B cell (primary cell): Measurements from ENCODE around the gene HMOX2. TPM values are rescaled to one million over a fixed set of nuclear protein-coding genes. Genes with fewer than 3 reads are reported as not detected.

Experiments
- ATAC-seq: fragments of 200-7000 bp; cut with Tn5 transposase; one replicate; pipeline ENCODE4 v1.10.0; 2021; ENCODE audit warnings: low read depth, mild to moderate bottlenecking, moderate number of reproducible peaks, moderate library complexity
- CTCF ChIA-PET: fragments of 350-600 bp; sonication (Branson Sonifier 250); formaldehyde crosslinking; loops from one replicate; lab custom pipeline; 2021; ENCODE audit warnings: antibody characterized with exemption, inconsistent platforms; lab: Charles Lee
- POLR2A ChIA-PET: fragments of 350-600 bp; sonication (Branson Sonifier 250); formaldehyde crosslinking; loops from one replicate; lab custom pipeline; 2021; ENCODE audit warnings: antibody characterized with exemption; lab: Charles Lee
- DNase-seq: peaks from one replicate; pipeline ENCODE4 v3.0.0; 2013
- H2AFZ ChIP-seq: 2 replicates; pipeline ENCODE4 v1.6.1; 2012; ENCODE audit warnings: mild to moderate bottlenecking, low read depth, low read length; ENCODE audit not compliant: insufficient read depth, poor library complexity, severe bottlenecking
- H3K27ac ChIP-seq, 2 donors: 1 replicate in 1 of 2; 2 replicates in 1 of 2; pipeline ENCODE4 v1.5.1; 2012 to 2013; ENCODE audit warnings: low read length in 2 of 2, mild to moderate bottlenecking in 2 of 2, moderate library complexity in 1 of 2
- H3K27me3 ChIP-seq, 4 experiments: fragments of 200-600 bp in 1 of 4; sonication (generic) in 1 of 4; replicated peaks in 1 of 4; 1 replicate in 2 of 4; 2 replicates in 2 of 4; pipeline versions ENCODE4 v1.6.1 to v1.7.0; 2013 to 2016; ENCODE audit warnings: low read length in 3 of 4, mild to moderate bottlenecking in 2 of 4, mixed read lengths in 1 of 4, moderate library complexity in 1 of 4; ENCODE audit not compliant: insufficient read depth in 4 of 4, control insufficient read depth in 3 of 4; ENCODE audit errors: control extremely low read depth in 1 of 4
- H3K36me3 ChIP-seq, 2 experiments: replicated peaks in 1 of 2; 1 replicate in 1 of 2; 2 replicates in 1 of 2; pipeline versions ENCODE4 v1.6.1 to v1.7.1; 2013; ENCODE audit warnings: low read length in 1 of 2; ENCODE audit not compliant: insufficient read depth in 2 of 2, control insufficient read depth in 1 of 2; ENCODE audit errors: control extremely low read depth in 1 of 2, extremely low read depth in 1 of 2
- H3K4me1 ChIP-seq, 2 donors: fragments of 200-600 bp in 1 of 2; sonication (generic) in 1 of 2; 1 replicate in 1 of 2; 2 replicates in 1 of 2; pipeline versions ENCODE4 v1.5.1 to v1.6.1; 2013 to 2017; ENCODE audit warnings: low read length in 2 of 2; ENCODE audit not compliant: control insufficient read depth in 2 of 2, insufficient read depth in 2 of 2
- H3K4me2 ChIP-seq: replicated peaks from 2 replicates; pipeline ENCODE3; 2012; ENCODE audit warnings: mild to moderate bottlenecking, low read depth, low read length; ENCODE audit not compliant: poor library complexity, severe bottlenecking
- H3K4me3 ChIP-seq, 5 experiments: fragments of 200-600 bp in 1 of 5; sonication (generic) in 1 of 5; 1 replicate in 3 of 5; 2 replicates in 2 of 5; pipeline versions ENCODE4 v1.5.1 to v1.7.0; 2011 to 2016; ENCODE audit warnings: low read length in 4 of 5, mild to moderate bottlenecking in 4 of 5, low read depth in 2 of 5, control low read depth in 1 of 5, moderate library complexity in 1 of 5; ENCODE audit not compliant: insufficient read depth in 1 of 5; ENCODE audit errors: control extremely low read depth in 1 of 5, extremely low read depth in 1 of 5
- H3K79me2 ChIP-seq: fragments of 200-600 bp; sonication (generic); one replicate; pipeline ENCODE4 v1.6.0; 2016; ENCODE audit warnings: low read length; ENCODE audit not compliant: control insufficient read depth, insufficient read depth
- H3K9ac ChIP-seq: fragments of 200-600 bp; sonication (generic); 2 replicates; pipeline ENCODE4 v1.6.1; 2017; ENCODE audit warnings: mild to moderate bottlenecking, low read length, moderate library complexity
- H3K9me3 ChIP-seq, 3 donors: one replicate each; pipeline versions ENCODE4 v1.6.1 to v1.7.1; 2013; ENCODE audit warnings: low read length in 2 of 3; ENCODE audit not compliant: control insufficient read depth in 2 of 3, insufficient read depth in 1 of 3; ENCODE audit errors: control extremely low read depth in 1 of 3
- H4K20me1 ChIP-seq: 2 replicates; pipeline ENCODE4 v1.6.0; 2012; ENCODE audit warnings: mild to moderate bottlenecking, low read length; ENCODE audit not compliant: insufficient read depth, control insufficient read depth, poor library complexity, severe bottlenecking
- H3K27ac Mint-ChIP-seq: one replicate; pipeline ENCODE4 v1.8.0; 2021; ENCODE audit warnings: mixed read lengths
- H3K27me3 Mint-ChIP-seq: one replicate; pipeline ENCODE4 v1.8.0; 2021; ENCODE audit warnings: mixed read lengths
- H3K4me1 Mint-ChIP-seq: one replicate; pipeline ENCODE4 v1.8.0; 2021; ENCODE audit warnings: mixed read lengths
- H3K4me3 Mint-ChIP-seq: one replicate; pipeline ENCODE4 v1.8.0; 2021; ENCODE audit warnings: mixed read lengths
- H3K9me3 Mint-ChIP-seq: one replicate; pipeline ENCODE4 v1.8.0; 2022; ENCODE audit warnings: mixed read lengths; ENCODE audit not compliant: insufficient read depth
- CTCF ChIP-seq: fragments of 200-600 bp; IDR thresholded peaks from one replicate; pipeline ENCODE4 v1.8.0; 2022; ENCODE audit warnings: antibody characterized with exemption, mild to moderate bottlenecking
- EZH2 ChIP-seq: IDR thresholded peaks from 2 replicates; pipeline ENCODE4 v1.6.1; 2012; ENCODE audit warnings: borderline replicate concordance, low read depth, mild to moderate bottlenecking, moderate library complexity, low read length; ENCODE audit not compliant: insufficient read depth, poor library complexity, severe bottlenecking
- WGBS: methylation state at CpG from one replicate; pipeline ENCODE4 v1.1.5; 2013; ENCODE audit warnings: missing lambda C conversion rate; ENCODE audit not compliant: insufficient coverage; 5-methylcytosine and 5-hydroxymethylcytosine counted together
- intact Hi-C: fragments of 100-400 bp; cut with micrococcal nuclease; formaldehyde crosslinking; loops from one replicate; pipeline ENCODE4 v1.10.0; 2022
- polyA plus RNA-seq: library from polyadenylated mRNA; depleted of rRNA; stranded (reverse); fragments of >200 nt; gene quantifications from 2 replicates; pipeline ENCODE4 v1.2.3, GENCODE V29; 2012
- total RNA-seq, 2 donors: library from RNA; stranded (reverse); fragments of 120-200 nt in 1 of 2; gene quantifications; 1 replicate in 1 of 2; 2 replicates in 1 of 2; pipeline versions ENCODE4 v1.2.3 to v1.2.4, GENCODE V29; 2013 to 2022

HMOX2 gene
- total and polyA plus RNA-seq, 2 donors (not counting 1 experiment from before 2014, with no cell fraction given): 36.5 to 39.0 TPM

GRCh38 chr16:4450931-4451519 is 25.2 kb upstream of the HMOX2 start:
- Histone ChIP-seq H3K27ac (no peak overlapping the region), H3K36me3 (peaks cover 2 to 80% of the 10 kb centered on the region in 2 experiments), H2AFZ (no peak overlapping the region), H3K9me3 (no peaks in the 10 kb centered on the region), H4K20me1 (no peaks in the 10 kb centered on the region), H3K27me3 (no peaks in the 10 kb centered on the region), H3K4me1 (no peaks in the 10 kb centered on the region), H3K4me2 (no peak overlapping the region), H3K9ac (no peak overlapping the region), H3K4me3 (no peak overlapping the region), H3K79me2 (peaks cover 13% of the 10 kb centered on the region)
- H3K9me3 Mint-ChIP-seq: no peaks in the 10 kb centered on the region
- H3K4me1 Mint-ChIP-seq: no peaks in the 10 kb centered on the region
- H3K4me3 Mint-ChIP-seq: no peak overlapping the region
- 97% methylated on average over 12 of the region's 14 CpGs for WGBS
- ChIA-PET CTCF (interaction anchor here (0.6 to 0.7 kb wide), 2 partner anchors 21 to 98 kb away, joined by 3 read pairs; no protein-coding TSS in a partner anchor), POLR2A (no interaction called here)
- ATAC-seq (no peak), DNase-seq (no peak)
- no peak for TF ChIP-seq EZH2
- TF ChIP-seq CTCF: no peak
- H3K27me3 Mint-ChIP-seq: no peaks in the 10 kb centered on the region
- intact Hi-C loops: no loop called here
- no peak overlapping the region for H3K27ac Mint-ChIP-seq

- no peak overlapping the region for H3K9ac ChIP-seq
- POLR2A ChIA-PET: no interaction called here
These were observed 23.5 kb upstream of the HMOX2 start for GRCh38 chr16:4452674-4453073.

More at GRCh38 chr16:4452674-4453073, 23.5 kb upstream of the HMOX2 start:
- TF ChIP-seq EZH2: no peak
- no peak for TF ChIP-seq CTCF
- ATAC-seq (no peak), DNase-seq (no peak)
- no peak overlapping the region for H3K4me2 ChIP-seq
- Mint-ChIP-seq H3K27me3 (no peaks in the 10 kb centered on the region), H3K9me3 (no peaks in the 10 kb centered on the region), H3K4me1 (no peaks in the 10 kb centered on the region), H3K27ac (no peak overlapping the region), H3K4me3 (no peak overlapping the region)
- H4K20me1 ChIP-seq: no peaks in the 10 kb centered on the region
- CTCF ChIA-PET: no interaction called here
- no peak overlapping the region for H3K4me3 ChIP-seq
- no peak overlapping the region for H2AFZ ChIP-seq
- H3K27ac ChIP-seq: no peak overlapping the region
- H3K9me3 ChIP-seq: no peaks in the 10 kb centered on the region
- H3K36me3 ChIP-seq: peaks cover 2 to 79% of the 10 kb centered on the region in 2 experiments
- no peaks in the 10 kb centered on the region for H3K4me1 ChIP-seq
- intact Hi-C loops: no loop called here
- no peaks in the 10 kb centered on the region for H3K27me3 ChIP-seq
- 100% methylated on average over 4 of the region's 5 CpGs for WGBS
- H3K79me2 ChIP-seq: peaks cover 8% of the 10 kb centered on the region
